ENCODE data around the gene CARD19. TPM values are rescaled to one million over a fixed set of nuclear protein-coding genes. Genes with fewer than 3 reads are reported as not detected.

Gene CARD19
- total and polyA plus RNA-seq, 2 experiments from 2014 or later: 54.1 to 69.5 TPM

DNA sequence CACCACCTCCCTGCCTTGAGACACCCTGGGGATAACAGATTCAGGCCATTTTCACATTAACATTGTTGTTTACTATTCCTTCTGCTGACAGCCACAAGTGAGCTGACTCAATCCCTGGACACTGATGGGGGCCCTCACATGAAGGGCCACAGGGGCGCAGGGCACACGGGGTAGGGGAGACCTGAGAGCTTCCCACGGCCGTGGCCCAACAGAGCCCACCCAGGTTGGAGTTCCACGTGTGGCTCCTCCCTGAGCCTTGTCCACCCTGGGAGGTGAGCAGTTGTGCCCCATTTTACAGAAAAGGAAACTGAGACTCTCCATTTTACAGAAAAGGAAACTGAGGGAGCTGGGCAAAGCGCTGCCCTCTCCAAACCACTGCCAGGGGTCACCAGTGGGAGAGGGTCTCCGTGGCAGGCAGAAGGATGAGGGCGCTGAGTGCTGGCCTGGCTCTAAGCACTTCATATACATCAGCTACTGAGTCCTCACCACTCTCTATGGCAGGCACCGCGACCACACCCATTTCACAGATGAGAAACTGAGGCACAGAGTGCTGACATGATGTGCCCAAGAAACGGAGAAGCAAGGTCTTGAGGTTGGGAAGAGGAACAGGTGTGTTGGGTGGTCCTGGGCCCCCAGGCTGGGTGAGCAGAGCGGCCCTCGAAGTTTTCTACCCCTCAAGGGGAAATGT lies 35.7 kb downstream of the CARD19 start:
- no peaks in the 10 kb centered on the region for H3K9me3 ChIP-seq (ENCODE audit: low read depth)
- H4K20me1 ChIP-seq (ENCODE audit: insufficient read depth): no peaks in the 10 kb centered on the region
- H3F3A ChIP-seq (ENCODE audit: insufficient read depth): no peaks in the 10 kb centered on the region
- 92 to 96% methylated on average over 13 of the region's 13 CpGs for WGBS, 2 experiments (ENCODE audit: low coverage in 1 of 2, low lambda C conversion rate in 2 of 2, missing lambda C conversion rate in 2 of 2)
- H3K79me2 ChIP-seq (ENCODE audit: insufficient read depth): 0 out of 2 replicates have a peak, but pooled peaks cover 9% of the 10 kb centered on the region
- no peak overlapping the region for H3K9ac ChIP-seq
- no peaks in the 10 kb centered on the region for H3K36me3 ChIP-seq (ENCODE audit: low read depth)
- H3K4me3 ChIP-seq: no peak overlapping the region
- no peak overlapping the region for H3K4me2 ChIP-seq (ENCODE audit: unreplicated experiment)
- H3K27ac ChIP-seq: no peak overlapping the region
- peaks cover 13% of the 10 kb centered on the region for H3K4me1 ChIP-seq (ENCODE audit: insufficient read depth)
- no peaks in the 10 kb centered on the region for H3K27me3 ChIP-seq (replicated peaks; ENCODE audit: insufficient read depth)
- H3K9me2 ChIP-seq (ENCODE audit: insufficient read depth): no peaks in the 10 kb centered on the region
- no peak for DNase-seq
- in situ Hi-C loops (cut with MboI): no loop called here
- TF ChIP-seq EZH2phosphoT487 (IDR thresholded peaks at IDR 0.05; ENCODE audit: insufficient read depth, low read depth) (no peak), EZH2 (IDR thresholded peaks at IDR 0.05; ENCODE audit: insufficient read depth, poor library complexity, severe bottlenecking) (no peak)
- no peak overlapping the region for H2AFZ ChIP-seq

DNA sequence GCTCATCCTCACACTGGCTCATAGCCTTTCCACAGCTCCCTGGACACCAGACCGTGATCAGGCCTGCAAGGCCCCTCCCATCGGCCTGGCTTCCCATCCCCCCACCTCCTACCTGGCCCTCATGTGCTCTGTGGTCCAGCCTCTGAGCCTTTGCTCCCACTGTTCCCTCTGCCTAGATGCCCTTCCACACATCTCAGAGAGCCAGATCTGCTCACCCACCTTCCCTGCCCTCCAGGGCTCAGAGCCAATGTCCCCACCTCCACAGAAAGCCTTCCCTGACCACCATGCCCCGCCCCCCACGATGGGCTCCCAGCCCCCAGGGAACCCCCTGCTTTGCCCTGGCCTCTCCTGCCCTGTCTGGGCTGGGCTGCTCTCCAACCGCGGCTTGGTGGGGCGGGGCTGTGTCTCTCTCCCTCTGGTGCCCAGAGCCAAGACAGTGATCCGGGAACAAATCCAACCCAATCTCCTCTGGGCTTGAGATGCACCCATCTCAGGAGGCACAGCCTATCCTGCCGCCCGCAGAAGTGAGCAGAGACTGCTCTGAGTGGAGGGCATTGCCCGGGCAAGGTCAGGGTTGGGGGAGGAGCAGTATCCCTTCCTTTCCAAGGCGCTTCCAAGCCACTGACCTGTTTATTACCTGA lies 36.4 kb downstream of the CARD19 start:
- Histone ChIP-seq H3K4me1 (ENCODE audit: insufficient read depth) (peaks cover 13% of the 10 kb centered on the region), H3K9me3 (ENCODE audit: low read depth) (no peaks in the 10 kb centered on the region), H3K4me3 (peak overlapping the region; percentile 95), H3K79me2 (ENCODE audit: insufficient read depth) (0 out of 2 replicates have a peak, but pooled peaks cover 9% of the 10 kb centered on the region), H3K4me2 (ENCODE audit: unreplicated experiment) (peak overlapping the region; percentile 93), H3K36me3 (ENCODE audit: low read depth) (no peaks in the 10 kb centered on the region), H3F3A (ENCODE audit: insufficient read depth) (no peaks in the 10 kb centered on the region), H2AFZ (peak overlapping the region; percentile 96), H3K27ac (peak overlapping the region; percentile 62), H3K9me2 (ENCODE audit: insufficient read depth) (no peaks in the 10 kb centered on the region), H3K27me3 (replicated peaks; ENCODE audit: insufficient read depth) (no peaks in the 10 kb centered on the region), H3K9ac (peak overlapping the region; percentile 97), H4K20me1 (ENCODE audit: insufficient read depth) (no peaks in the 10 kb centered on the region)
- 24 to 26% methylated on average over 12 of the region's 12 CpGs for WGBS, 2 experiments (ENCODE audit: low coverage in 1 of 2, low lambda C conversion rate in 2 of 2, missing lambda C conversion rate in 2 of 2)
- in situ Hi-C loops (cut with MboI): no loop called here
- TF ChIP-seq EZH2phosphoT487 (IDR thresholded peaks at IDR 0.05; ENCODE audit: insufficient read depth, low read depth): no peak
- TF ChIP-seq EZH2 (IDR thresholded peaks at IDR 0.05; ENCODE audit: insufficient read depth, poor library complexity, severe bottlenecking): no peak
- DNase-seq: peak; percentile 82

DNA sequence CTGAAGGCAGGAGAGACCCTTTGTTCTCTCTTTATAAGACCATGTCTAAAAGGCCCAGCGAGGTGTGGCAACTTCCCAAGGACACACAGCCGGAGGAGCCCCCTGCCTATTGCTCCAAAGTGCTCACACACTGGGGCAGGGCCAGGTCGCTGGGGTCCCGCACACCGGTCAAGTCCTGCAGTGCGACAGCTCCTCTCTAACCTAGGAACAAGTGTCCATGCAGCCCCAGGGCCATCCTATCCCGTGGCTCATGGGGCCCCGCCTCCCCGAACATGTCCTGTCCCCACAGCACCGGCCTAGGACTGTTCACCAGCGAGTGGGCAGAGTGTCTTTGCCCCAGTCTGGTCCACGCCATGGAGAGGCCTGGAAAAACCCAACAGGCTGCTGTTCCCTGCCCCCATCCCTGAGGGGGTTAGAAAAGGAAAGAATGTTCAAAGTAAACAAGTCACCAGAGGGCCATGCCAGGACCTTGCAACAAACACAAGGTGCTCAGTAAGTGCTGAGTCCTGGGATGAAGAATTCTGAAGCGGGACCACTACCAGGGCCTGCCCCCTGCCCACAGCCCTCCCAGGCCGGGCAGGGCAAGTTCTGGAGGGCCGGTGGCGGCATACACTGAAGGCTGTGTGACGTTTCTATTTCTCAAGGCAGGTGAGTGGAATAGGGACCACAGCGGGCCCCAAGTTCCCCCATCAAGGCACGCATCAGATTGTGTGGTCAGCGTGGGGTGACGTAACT lies 37.1 kb downstream of the CARD19 start:
- TF ChIP-seq EZH2 (IDR thresholded peaks at IDR 0.05; ENCODE audit: insufficient read depth, poor library complexity, severe bottlenecking): no peak
- TF ChIP-seq EZH2phosphoT487 (IDR thresholded peaks at IDR 0.05; ENCODE audit: insufficient read depth, low read depth): no peak
- Histone ChIP-seq H3K4me2 (ENCODE audit: unreplicated experiment) (peak overlapping the region; percentile 93), H4K20me1 (ENCODE audit: insufficient read depth) (no peaks in the 10 kb centered on the region), H3K79me2 (ENCODE audit: insufficient read depth) (0 out of 2 replicates have a peak, but pooled peaks cover 9% of the 10 kb centered on the region), H3K36me3 (ENCODE audit: low read depth) (no peaks in the 10 kb centered on the region), H3K4me3 (peak overlapping the region; percentile 95), H2AFZ (peak overlapping the region; percentile 96), H3K9ac (peak overlapping the region; percentile 97), H3K27ac (peak overlapping the region; percentile 62), H3K9me3 (ENCODE audit: low read depth) (no peaks in the 10 kb centered on the region), H3F3A (ENCODE audit: insufficient read depth) (no peaks in the 10 kb centered on the region), H3K27me3 (replicated peaks; ENCODE audit: insufficient read depth) (no peaks in the 10 kb centered on the region), H3K9me2 (ENCODE audit: insufficient read depth) (no peaks in the 10 kb centered on the region), H3K4me1 (ENCODE audit: insufficient read depth) (peaks cover 13% of the 10 kb centered on the region)
- in situ Hi-C loops (cut with MboI): no loop called here
- WGBS, 2 experiments (ENCODE audit: low coverage in 1 of 2, low lambda C conversion rate in 2 of 2, missing lambda C conversion rate in 2 of 2): 19 to 22% methylated on average over 20 to 21 of the region's 21 CpGs
- DNase-seq: peak; percentile 47

DNA sequence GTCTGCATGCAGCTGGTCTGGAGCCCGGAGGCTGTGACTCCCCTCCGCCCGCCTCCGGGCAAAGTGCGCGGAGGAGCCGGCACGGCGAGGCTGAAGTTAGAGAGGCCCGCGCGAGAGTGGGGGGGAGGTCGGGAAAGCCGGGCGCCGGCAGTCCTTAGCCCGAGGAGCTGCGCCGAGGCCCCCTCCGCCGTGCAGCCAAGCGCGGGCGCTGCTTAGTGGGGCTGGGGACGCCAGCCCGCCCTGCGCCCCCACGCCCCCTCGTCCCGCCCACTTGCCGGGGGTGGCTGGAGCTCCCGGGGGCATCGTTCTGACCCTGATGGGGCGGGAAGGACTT lies 37.6 kb downstream of the CARD19 start:
- in situ Hi-C loops (cut with MboI): no loop called here
- WGBS, 2 experiments (ENCODE audit: low coverage in 1 of 2, low lambda C conversion rate in 2 of 2, missing lambda C conversion rate in 2 of 2): 1 to 2% methylated on average over 29 to 33 of the region's 34 CpGs
- H4K20me1 ChIP-seq (ENCODE audit: insufficient read depth): no peaks in the 10 kb centered on the region
- 0 out of 2 replicates have a peak, but pooled peaks cover 9% of the 10 kb centered on the region for H3K79me2 ChIP-seq (ENCODE audit: insufficient read depth)
- H2AFZ ChIP-seq: peak overlapping the region; percentile 96
- H3K4me2 ChIP-seq (ENCODE audit: unreplicated experiment): peak overlapping the region; percentile 93
- H3K27ac ChIP-seq: peak overlapping the region; percentile 62
- H3K9ac ChIP-seq: peak overlapping the region; percentile 97
- no peak for TF ChIP-seq EZH2phosphoT487 (IDR thresholded peaks at IDR 0.05; ENCODE audit: insufficient read depth, low read depth)
- no peak for TF ChIP-seq EZH2 (IDR thresholded peaks at IDR 0.05; ENCODE audit: insufficient read depth, poor library complexity, severe bottlenecking)
- peaks cover 13% of the 10 kb centered on the region for H3K4me1 ChIP-seq (ENCODE audit: insufficient read depth)
- H3K9me3 ChIP-seq (ENCODE audit: low read depth): no peaks in the 10 kb centered on the region
- peak overlapping the region; percentile 95 for H3K4me3 ChIP-seq
- peak; percentile 96 for DNase-seq
- no peaks in the 10 kb centered on the region for H3F3A ChIP-seq (ENCODE audit: insufficient read depth)
- H3K9me2 ChIP-seq (ENCODE audit: insufficient read depth): no peaks in the 10 kb centered on the region
- H3K27me3 ChIP-seq (replicated peaks; ENCODE audit: insufficient read depth): no peaks in the 10 kb centered on the region
- no peaks in the 10 kb centered on the region for H3K36me3 ChIP-seq (ENCODE audit: low read depth)
